SK-N-SH (cell line): ENCODE results near the gene RNU6-9.

Source experiments
- CTCF ChIP-seq: fragments of 200-600 bp; sonication (generic); IDR thresholded peaks from 2 replicates; pipeline ENCODE4 v1.6.1; 2017; ENCODE audit warnings: antibody characterized with exemption, mild to moderate bottlenecking, moderate library complexity
- EP300 ChIP-seq, 2 experiments: IDR thresholded peaks; 2 replicates each; pipeline versions ENCODE4 v1.4.0 to v1.6.1; 2012; ENCODE audit warnings: borderline replicate concordance in 1 of 2, low read depth in 1 of 2, low read length in 1 of 2
- GABPA ChIP-seq: IDR thresholded peaks from 2 replicates; pipeline ENCODE4 v1.4.0; 2012; ENCODE audit warnings: low read depth, mild to moderate bottlenecking
- REST ChIP-seq: IDR thresholded peaks from 2 replicates; pipeline ENCODE4 v1.6.1; 2012; ENCODE audit warnings: mild to moderate bottlenecking, low read depth, low read length, moderate library complexity
- SMC3 ChIP-seq: IDR thresholded peaks from 2 replicates; pipeline ENCODE4 v1.6.1; 2012; ENCODE audit warnings: low read depth, low read length, improper control_type of control experiment
- USF1 ChIP-seq: IDR thresholded peaks from 2 replicates; pipeline ENCODE4 v1.4.0; 2012; ENCODE audit warnings: low read depth, borderline replicate concordance
- USF2 ChIP-seq: fragments of 150-350 bp; IDR thresholded peaks from 2 replicates; pipeline ENCODE4 v1.6.1; 2017; ENCODE audit warnings: antibody characterized with exemption, low read length, low read depth, borderline replicate concordance

GRCh38 chr19:867301-867793 is 25.9 kb upstream of the RNU6-9 start:
- TF ChIP-seq SMC3 (no peak), USF2 (no peak), REST (no peak), CTCF (no peak), USF1 (no peak), EP300 (IDR thresholded peaks at IDR 0.05; ENCODE audit: borderline replicate concordance in 1 of 2, low read depth in 1 of 2, low read length in 1 of 2) (no peak), GABPA (no peak)
